ENCODE data around the gene MRPS10. TPM values are rescaled to one million over a fixed set of nuclear protein-coding genes. Genes with fewer than 3 reads are reported as not detected.

MRPS10 gene
- total and polyA plus RNA-seq, 10 of the 15 experiments (the other 5 are each of a cell fraction or from before 2014, with no cell fraction given), result 28.5 to 83.3 (median 52.8) TPM

GRCh38 chr6:42259841-42260395, 42.3 kb upstream of the MRPS10 start:
- in situ Hi-C loops (cut with MboI), result loop anchor here (5.0 kb wide), 1 partner anchor 287 kb away; no protein-coding TSS in a partner anchor
- ChIA-PET CTCF (interaction anchor here (0.7 to 8.8 kb wide), 15 partner anchors 10 to 304 kb away, joined by 3 to 123 read pairs (median 4); partner anchors contain the start of gene UBR2), RAD21 (ENCODE audit: unreplicated experiment) (interaction anchor here (0.6 to 7.2 kb wide), 7 partner anchors 11 to 287 kb away, joined by 3 to 77 read pairs (median 5); no protein-coding TSS in a partner anchor), SMC1A (ENCODE audit: uncharacterized antibody, unreplicated experiment) (interaction anchor here (0.6 to 3.0 kb wide), 10 partner anchors 44 to 287 kb away, joined by 3 to 32 read pairs (median 6); no protein-coding TSS in a partner anchor), POLR2A (interaction anchor here (0.6 to 0.8 kb wide), 2 partner anchors 23 to 644 kb away, joined by 3 to 6 read pairs; no protein-coding TSS in a partner anchor)
- whole genome bisulfite sequencing (ENCODE audit: insufficient coverage, insufficient replicate concordance, low lambda C conversion rate, missing lambda C conversion rate), result 86% methylated on average over 10 of the region's 10 CpGs
- no TSS peak for BruUV-seq (replicated peaks)
- FAIRE-seq (no peak), DNase-seq (ENCODE audit: low read depth, low spot score) (no peak), ATAC-seq (no peak)
- no peak overlapping the region for H3K4me3 ChIP-seq
- H4K20me1 ChIP-seq (ENCODE audit: control insufficient read depth, insufficient read depth), result no peaks in the 10 kb centered on the region
- no peaks in the 10 kb centered on the region for H3K4me1 ChIP-seq (ENCODE audit: control insufficient read depth, insufficient read depth, low read length)
- H3K27me3 ChIP-seq (replicated peaks in 1 of 2; ENCODE audit: control insufficient read depth in 2 of 2, insufficient read depth in 2 of 2, low read length in 1 of 2), result no peaks in the 10 kb centered on the region
- intact Hi-C loops (cut with micrococcal nuclease; ENCODE audit: unreplicated experiment), result loop anchor here (2.0 kb wide), 1 partner anchor 287 kb away; no protein-coding TSS in a partner anchor
- no peaks in the 10 kb centered on the region for H3K79me2 ChIP-seq (ENCODE audit: control insufficient read depth, insufficient read depth, low read length)
- no peak overlapping the region for H3K4me2 ChIP-seq (ENCODE audit: control insufficient read depth, insufficient read depth)
- no peak overlapping the region for H3K27ac ChIP-seq (ENCODE audit: control insufficient read depth, insufficient read depth)
- no peaks in the 10 kb centered on the region for H3K9me3 ChIP-seq (replicated peaks; ENCODE audit: control insufficient read depth, insufficient read depth, low read length)
- H2AFZ ChIP-seq (ENCODE audit: control insufficient read depth, low read depth, low read length), result no peak overlapping the region
- no peak for TF ChIP-seq SUZ12 (IDR thresholded peaks at IDR 0.05; ENCODE audit: unreplicated experiment)
- no peak for TF ChIP-seq SRF (IDR thresholded peaks at IDR 0.05; ENCODE audit: low read depth in 2 of 2, low read length in 2 of 2)
- no peak for TF ChIP-seq SIN3A (IDR thresholded peaks at IDR 0.05; ENCODE audit: low read depth, low read length)
- no peak for TF ChIP-seq SP1 (IDR thresholded peaks at IDR 0.05; ENCODE audit: low read depth, low read length)
- TF ChIP-seq MXI1 (IDR thresholded peaks at IDR 0.05; ENCODE audit: low read depth, low read length), result no peak
- TF ChIP-seq IRF4 (IDR thresholded peaks at IDR 0.05; ENCODE audit: low read depth, low read length), result no peak
- TF ChIP-seq RELA (IDR thresholded peaks at IDR 0.05; ENCODE audit: borderline replicate concordance, partially characterized antibody), result no peak
- TF ChIP-seq NBN (IDR thresholded peaks at IDR 0.05), result no peak
- no peak for TF ChIP-seq YY1 (IDR thresholded peaks at IDR 0.05; ENCODE audit: low read depth, low read length)
- TF ChIP-seq FOXM1 (IDR thresholded peaks at IDR 0.05; ENCODE audit: low read depth, low read length), result no peak
- TF ChIP-seq BHLHE40 (IDR thresholded peaks at IDR 0.05; ENCODE audit: borderline replicate concordance in 1 of 2, low read depth in 2 of 2, low read length in 1 of 2), result no peak
- TF ChIP-seq ZNF24 (IDR thresholded peaks at IDR 0.05), result no peak
- no peak for TF ChIP-seq RAD51 (IDR thresholded peaks at IDR 0.05)
- no peak for TF ChIP-seq NFYA (IDR thresholded peaks at IDR 0.05; ENCODE audit: borderline replicate concordance, low read depth, low read length)
- peaks cover 0 to 7% of the 10 kb centered on the region in 2 experiments; a peak in 2 of 4 replicates for H3K36me3 ChIP-seq (ENCODE audit: control insufficient read depth in 2 of 2, insufficient read depth in 2 of 2, low read length in 1 of 2)
- no peak overlapping the region for H3K9ac ChIP-seq (ENCODE audit: control insufficient read depth, insufficient read depth, low read length)

All from GM12878 (cell line).